GM21447 (cell line): ENCODE data around the gene INSYN2A.

Source experiments
- ATAC-seq: cut with Tn5 transposase; IDR thresholded peaks from one replicate; pipeline ENCODE4 v1.9.1; 2021; ENCODE audit not compliant: unreplicated experiment

Gene INSYN2A

GRCh38 chr10:127196282-127197153 is at the start of gene INSYN2A:
TSS of gene INSYN2A (minus strand) at chr10:127196591. CDS start at chr10:127176395, 20,196 bp downstream.
- ATAC-seq, result no peak

GRCh38 chr10:127245456-127245855 is 49.1 kb upstream of the INSYN2A start:
- no peak for ATAC-seq

DNA sequence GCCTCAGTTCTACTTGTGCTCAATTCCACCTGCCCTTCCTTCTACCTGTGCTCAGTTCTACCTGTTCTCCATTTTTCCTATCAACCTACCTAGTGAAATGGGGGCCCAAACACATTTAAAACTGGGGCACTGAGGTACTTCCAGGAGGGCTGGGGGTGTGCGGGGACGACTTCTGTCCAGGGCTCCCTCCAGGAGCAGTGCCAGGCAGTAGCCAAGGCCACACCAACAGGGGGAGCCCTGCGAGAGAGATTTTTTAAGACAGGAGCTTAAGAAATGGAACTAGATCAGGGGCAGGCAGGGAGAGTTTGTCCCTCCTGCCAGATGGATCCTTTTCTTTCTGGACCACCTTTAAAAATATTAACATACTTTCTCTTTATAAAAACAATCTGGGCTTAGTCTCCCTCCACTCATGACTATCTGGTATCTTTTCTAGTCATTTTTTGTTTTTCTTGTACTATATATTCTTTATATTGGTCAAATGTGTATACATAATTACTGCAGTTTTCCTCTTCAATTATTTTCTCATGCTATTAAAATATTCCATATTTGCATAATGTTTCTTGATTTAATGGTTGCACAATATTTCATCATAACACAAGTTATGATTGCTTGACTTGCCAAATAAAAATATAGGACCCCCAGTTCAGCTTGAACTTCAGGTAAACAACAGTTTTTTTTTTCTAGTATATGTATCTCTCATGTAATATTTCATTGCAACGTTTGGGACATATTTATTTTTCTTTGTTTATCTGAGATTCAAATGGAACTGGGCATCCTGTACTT is 47.3 kb upstream of the INSYN2A start:
- no peak for ATAC-seq

DNA sequence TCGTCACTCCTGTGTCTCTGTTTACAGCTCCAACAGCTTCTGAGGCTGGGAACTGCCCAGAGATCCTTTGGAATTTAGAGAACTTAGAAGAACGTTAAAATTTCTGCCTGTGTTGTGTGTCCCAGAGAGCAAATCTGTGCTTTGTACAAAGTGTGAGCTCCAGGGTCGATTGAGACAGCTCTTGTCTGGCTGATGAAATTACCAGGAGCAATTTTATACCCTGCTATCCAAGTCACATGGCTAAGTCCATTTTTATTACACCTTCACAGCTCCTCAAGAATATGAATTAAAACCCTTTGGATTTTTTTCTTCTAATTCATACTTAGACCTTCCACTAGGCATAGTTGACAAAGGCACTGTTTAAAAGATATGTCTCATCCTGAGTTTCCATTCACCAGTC is 46.5 kb upstream of the INSYN2A start:
- no peak for ATAC-seq

GRCh38 chr10:127236266-127236665 is 39.9 kb upstream of the INSYN2A start:
- ATAC-seq, result no peak

DNA sequence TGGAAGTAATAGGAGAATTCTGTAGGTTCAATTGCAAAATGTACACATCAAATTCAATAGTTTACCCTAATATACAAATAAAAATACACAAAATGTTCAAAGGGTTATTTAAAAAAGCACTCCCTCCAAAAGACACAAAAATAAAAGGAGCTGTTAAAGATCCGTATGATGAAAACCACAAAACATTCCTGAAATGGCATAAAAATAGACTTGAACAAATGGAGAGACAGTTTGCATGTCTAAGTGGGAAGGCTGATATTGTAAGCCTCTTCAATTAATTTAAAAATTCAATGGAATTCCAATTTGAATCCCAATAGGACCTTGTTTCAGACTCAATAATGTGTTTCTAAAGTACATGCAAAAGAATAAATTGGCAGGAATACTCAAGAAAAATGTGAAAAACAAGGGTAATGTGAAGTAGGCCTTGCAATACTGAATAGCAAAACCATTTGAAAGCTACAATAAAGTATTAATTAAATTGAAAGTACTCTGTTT is 38.0 kb upstream of the INSYN2A start:
- no peak for ATAC-seq

DNA sequence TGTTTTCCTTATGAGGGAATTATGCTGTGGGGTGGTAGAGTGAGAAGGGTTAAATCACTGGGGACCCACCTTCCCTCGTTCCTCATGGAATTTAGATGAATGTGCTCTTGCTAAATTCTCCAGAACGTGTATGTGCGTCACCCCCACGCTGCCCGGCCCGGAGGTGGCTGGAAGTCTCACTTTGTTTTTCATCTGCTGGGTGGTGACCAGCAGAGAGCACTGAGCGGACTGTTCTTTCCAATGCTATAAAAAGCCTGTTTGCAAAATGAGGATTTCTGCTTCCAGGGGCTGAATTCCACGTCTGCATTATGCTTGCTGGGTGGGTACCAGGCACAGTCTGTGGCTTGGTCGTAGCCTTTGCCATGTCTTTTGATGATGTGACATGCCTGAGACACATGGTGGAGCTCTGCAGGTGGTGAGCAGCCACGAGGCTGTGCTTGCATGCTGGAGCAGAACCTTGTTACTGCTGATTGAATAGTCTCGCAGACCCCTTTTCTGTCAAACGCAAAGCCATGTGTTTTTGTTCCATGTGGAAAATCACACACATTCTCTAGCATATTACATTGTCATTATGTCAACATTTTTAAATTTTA is 31.9 kb upstream of the INSYN2A start:
- no peak for ATAC-seq

DNA sequence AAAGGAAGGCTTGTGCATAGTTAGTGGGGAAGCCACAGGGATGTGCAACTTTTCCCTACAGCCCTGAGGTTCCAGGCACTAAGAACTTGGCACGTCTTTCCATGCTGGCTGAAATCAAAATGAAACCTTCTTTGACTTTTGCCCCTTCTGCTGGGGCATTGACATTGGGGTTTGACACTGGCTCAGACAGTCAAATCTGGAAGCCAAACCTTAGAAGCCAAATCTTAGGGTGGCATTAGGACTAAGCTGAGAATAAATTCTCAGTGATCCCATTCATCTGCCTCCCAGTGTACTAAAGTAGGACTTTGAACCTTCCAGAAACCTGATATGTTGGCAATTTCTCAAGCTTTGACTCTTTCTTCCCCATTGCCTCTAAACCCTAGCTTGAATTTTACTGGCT is 31.3 kb upstream of the INSYN2A start:
- ATAC-seq, result no peak

DNA sequence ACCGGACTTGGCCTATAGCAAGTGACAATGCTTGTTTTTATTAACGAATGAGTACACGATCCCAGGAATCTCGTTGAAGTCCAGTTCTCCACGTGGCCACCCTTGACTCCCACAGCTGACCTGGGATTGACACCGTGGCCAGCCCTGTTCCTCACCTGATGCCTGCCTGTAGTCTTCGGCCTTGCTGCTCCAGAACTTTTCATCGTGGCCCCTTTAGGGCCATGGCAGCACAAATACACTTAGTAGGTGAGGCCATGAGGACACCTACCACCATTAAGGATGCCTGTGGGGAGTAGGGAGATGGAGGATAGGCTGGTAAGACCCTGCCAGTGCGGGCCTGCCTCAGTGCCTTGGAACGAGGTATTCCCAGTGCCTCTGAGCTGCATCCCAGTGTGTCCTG is 30.6 kb upstream of the INSYN2A start:
- no peak for ATAC-seq

DNA sequence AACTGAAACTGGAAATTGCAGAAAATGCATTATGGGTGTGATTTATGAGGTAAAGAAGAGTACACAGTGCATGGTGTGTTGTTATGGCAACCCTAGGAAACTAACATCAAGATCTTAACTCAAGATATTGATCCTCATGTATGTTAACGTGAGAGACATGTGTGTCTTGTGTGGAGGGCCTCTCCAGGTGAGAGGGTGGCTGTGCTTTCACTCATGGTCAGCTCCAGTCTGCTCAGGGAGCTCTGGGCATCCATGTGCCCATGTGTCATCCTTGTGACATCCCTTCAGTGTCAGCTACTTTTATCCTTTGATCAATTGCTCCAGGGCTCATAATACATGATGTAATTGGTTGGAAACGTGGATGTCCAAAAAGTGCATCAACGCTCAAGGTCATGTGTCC is 24.9 kb upstream of the INSYN2A start:
- no peak for ATAC-seq

DNA sequence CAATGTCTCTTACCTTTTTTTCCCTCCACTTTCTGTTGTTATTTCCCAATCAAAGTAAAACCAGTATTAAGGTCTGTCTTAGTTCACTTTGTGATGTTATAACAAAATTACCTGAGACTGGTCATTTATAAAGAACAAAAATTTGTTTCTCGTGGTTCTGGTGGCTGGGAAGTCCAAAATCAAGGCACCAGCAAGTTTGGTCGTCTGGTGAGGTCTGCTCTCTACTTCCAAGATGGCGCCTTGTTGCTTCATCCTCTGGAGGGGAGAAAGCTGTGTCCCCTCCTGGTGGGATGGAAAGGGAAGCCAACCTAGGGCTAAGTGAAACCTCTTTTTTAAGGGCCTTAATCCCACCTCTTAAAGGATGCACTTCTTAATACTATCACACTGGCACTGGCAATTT is 22.3 kb upstream of the INSYN2A start:
- ATAC-seq, result no peak

DNA sequence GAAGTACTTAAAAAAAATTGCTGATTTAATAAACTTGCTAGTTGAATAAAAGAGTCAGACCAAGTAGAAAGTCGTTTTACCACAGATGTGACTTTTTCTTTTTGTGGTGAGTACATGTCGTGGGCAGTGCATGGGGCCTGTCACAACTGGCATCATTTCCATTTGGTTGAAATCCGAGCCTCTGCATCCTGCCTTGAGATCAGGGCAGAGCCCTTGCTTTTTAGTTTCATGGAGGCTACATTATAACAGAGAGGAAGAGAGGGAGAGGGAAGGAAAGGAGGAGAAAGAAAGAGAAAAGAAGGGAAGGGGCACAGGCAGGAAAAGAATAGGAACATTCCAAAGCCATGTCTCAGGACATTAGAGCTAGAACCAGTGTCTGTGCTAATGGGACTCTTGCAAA is 20.4 kb upstream of the INSYN2A start:
- no peak for ATAC-seq

GRCh38 chr10:127216274-127216673 is 19.9 kb upstream of the INSYN2A start:
- no peak for ATAC-seq

DNA sequence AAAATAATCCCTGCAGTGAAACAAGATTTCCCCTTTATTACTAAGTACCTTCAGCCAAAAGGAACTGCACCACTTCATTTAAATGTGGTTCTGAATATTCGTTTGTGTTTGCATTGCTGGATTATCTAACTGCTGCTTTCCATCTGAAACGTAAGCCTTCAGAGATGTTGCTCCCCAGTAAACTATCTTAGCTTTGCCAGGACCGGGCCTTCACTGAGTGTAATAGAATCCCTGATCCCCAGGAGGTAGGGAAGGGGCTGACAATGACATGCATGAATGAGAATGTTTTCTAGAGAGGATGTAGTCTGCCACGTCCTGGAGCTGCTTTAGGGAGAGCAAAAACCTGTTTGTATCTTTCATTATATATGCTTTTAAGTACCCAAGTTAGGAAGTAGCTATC is 19.5 kb upstream of the INSYN2A start:
- no peak for ATAC-seq

GRCh38 chr10:127210936-127211466 is 14.6 kb upstream of the INSYN2A start:
- no peak for ATAC-seq

DNA sequence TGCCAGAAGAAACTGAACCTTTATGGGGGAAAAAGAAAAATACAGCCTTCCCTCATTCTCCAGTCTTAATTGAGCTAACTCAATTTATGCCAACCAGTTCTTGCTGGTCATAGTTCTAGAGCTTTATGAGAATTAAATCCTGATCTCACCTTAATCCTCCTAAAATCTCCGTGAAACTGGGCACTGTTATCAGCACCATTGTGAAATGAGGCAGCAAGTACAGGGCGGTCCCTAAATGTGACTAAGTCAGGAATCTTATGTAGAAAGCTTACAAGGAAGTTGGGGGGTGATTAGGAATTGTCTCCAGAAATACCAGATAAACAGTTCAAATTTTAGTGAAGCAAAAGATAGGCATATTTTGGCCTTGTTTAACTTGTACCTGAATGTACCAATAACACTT is 10.7 kb upstream of the INSYN2A start:
- no peak for ATAC-seq

DNA sequence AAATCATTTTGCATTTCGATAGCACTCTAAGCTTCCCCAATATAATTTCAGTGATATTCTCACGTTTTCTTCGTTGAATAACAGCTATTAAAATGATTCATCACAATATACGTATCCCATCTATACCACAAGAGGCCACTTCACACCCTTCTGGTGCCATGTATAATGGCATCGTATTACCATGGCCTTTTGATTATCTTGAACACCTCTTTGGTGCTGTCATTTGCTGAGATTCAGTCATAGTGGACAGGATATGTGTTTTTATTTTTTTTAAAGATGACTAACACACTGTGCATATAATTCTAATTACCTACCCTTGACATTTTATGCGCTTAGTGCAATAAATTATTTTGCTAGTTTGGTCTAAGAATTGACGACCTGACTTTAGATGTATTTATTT is 6.7 kb upstream of the INSYN2A start:
- ATAC-seq, result no peak

DNA sequence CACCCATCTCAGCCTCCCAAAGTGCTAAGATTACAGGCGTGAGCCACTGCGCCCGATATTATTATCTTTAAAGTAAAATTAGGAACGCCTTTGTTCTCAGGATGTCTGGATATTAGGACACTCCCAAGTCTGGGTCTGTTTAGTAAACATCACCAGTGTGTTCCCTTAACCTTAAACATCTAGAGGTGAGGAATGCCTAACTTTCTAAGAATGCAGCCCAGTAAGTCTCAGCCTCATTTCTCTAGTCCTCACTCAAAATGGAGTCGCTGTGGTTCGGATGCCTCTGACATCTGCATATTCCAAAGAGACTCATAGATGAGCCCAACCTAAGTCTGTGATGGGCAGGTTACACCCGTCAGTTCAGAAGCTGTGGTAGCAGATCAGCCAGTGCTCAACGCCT is 4.3 kb upstream of the INSYN2A start:
- ATAC-seq, result no peak

DNA sequence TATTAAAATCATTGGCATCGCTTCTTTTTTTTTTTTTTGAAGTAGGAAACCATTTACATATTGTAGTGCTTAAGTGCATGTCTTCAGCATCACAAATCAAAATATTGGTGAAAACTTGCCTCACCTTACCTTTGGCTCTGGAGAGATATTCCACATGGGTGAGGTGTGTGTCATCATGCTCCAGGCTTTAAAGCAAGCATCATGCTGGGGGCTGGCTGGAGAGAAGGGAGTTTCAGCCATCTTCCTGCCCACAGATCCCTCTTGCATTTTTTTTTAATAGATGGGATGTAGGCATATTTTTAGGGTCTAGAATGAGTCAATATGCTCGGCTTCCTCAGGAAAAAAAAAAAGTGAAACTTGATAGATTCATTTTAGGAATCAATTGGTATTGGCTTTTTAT is 2.3 kb upstream of the INSYN2A start:
- ATAC-seq, result no peak

GRCh38 chr10:127198307-127198706 is 1.9 kb upstream of the INSYN2A start:
- ATAC-seq, result no peak

GRCh38 chr10:127197154-127197432 is 702 bp upstream of the INSYN2A start:
- no peak for ATAC-seq
